Vagina (tissue), 2 donors: ENCODE measurements around the gene SYTL4.

Source experiments
- POLR2A ChIP-seq, 2 donors: fragments of 450-650 bp; IDR thresholded peaks; one replicate each; pipeline ENCODE4 v1.6.1; 2017; ENCODE audit warnings: antibody characterized with exemption in 2 of 2, mild to moderate bottlenecking in 2 of 2, moderate library complexity in 2 of 2
- POLR2AphosphoS5 ChIP-seq, 2 donors: sonication (generic); formaldehyde crosslinking; IDR thresholded peaks; one replicate each; pipeline ENCODE4 v1.9.0; 2017; ENCODE audit warnings: antibody characterized with exemption in 2 of 2, mild to moderate bottlenecking in 2 of 2, low read depth in 1 of 2; ENCODE audit not compliant: insufficient read depth in 1 of 2
- TF ChIP-seq, protein P1 (sequence below), 3 experiments: fragments of 450-650 bp in 2 of 3; fragments of 200-600 bp in 1 of 3; sonication (generic) in 1 of 3; IDR thresholded peaks; one replicate each; pipeline ENCODE4 v1.5.1; 2017 to 2019; ENCODE audit warnings: antibody characterized with exemption in 3 of 3, mild to moderate bottlenecking in 2 of 3, moderate library complexity in 2 of 3

GRCh38 chrX:100731441-100732281 is at the start of gene SYTL4:
- TF ChIP-seq, protein P1, sequence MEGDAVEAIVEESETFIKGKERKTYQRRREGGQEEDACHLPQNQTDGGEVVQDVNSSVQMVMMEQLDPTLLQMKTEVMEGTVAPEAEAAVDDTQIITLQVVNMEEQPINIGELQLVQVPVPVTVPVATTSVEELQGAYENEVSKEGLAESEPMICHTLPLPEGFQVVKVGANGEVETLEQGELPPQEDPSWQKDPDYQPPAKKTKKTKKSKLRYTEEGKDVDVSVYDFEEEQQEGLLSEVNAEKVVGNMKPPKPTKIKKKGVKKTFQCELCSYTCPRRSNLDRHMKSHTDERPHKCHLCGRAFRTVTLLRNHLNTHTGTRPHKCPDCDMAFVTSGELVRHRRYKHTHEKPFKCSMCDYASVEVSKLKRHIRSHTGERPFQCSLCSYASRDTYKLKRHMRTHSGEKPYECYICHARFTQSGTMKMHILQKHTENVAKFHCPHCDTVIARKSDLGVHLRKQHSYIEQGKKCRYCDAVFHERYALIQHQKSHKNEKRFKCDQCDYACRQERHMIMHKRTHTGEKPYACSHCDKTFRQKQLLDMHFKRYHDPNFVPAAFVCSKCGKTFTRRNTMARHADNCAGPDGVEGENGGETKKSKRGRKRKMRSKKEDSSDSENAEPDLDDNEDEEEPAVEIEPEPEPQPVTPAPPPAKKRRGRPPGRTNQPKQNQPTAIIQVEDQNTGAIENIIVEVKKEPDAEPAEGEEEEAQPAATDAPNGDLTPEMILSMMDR (IDR thresholded peaks at IDR 0.05) = no peak
- TF ChIP-seq POLR2AphosphoS5 (IDR thresholded peaks at IDR 0.05; ENCODE audit: insufficient read depth in 1 of 2, low read depth in 1 of 2) (peak in 1 of 2 donors; percentile 47), POLR2A (IDR thresholded peaks at IDR 0.05) (no peak)
